ENCODE results near the gene GABBR1.

Gene GABBR1

DNA sequence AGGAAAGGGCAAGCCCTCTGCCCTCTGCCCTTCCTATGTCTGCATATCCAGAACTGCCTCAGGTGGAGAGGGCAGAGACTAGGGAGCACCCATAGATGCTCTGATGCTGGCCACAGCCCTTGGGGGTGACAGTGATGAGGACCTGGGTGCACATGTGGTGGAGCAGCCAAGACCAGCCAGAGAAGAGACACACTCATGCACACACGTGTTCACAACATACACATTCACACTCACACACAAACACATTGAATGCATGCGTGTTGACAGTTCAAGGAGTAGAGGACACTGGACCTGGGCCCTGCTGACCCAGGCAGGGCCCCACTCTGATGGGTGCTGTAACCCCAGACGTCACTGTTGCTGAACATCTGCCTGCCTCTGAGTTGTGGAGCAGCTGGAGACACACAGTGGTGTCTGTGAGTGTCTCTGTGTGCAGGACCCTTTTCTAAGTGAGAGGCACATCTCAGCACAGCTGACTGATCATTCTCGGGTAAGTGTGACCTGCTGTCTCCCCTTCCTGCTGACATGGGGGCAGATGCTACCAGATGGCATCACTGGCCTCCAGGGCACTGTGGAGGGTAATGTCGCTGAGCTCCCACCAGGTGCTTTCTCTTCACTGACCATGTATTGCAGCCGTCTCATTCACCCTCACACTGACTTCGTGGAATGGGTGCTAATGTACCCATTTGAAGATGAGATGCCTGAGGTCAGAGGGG, 115.1 kb downstream of the GABBR1 start:
- no peak for DNase-seq
- Mint-ChIP-seq H3K9me3 (no peaks in the 10 kb centered on the region), H3K4me3 (no peak overlapping the region), H3K4me1 (ENCODE audit: low read depth in 2 of 2) (peaks cover 7% of the 10 kb centered on the region in 2 donors), H3K36me3 (ENCODE audit: insufficient read depth) (no peaks in the 10 kb centered on the region), H3K27ac (no peak overlapping the region), H3K27me3 (peaks cover 22 to 34% of the 10 kb centered on the region in 2 donors)
- no peak for ATAC-seq (replicated peaks)

DNA sequence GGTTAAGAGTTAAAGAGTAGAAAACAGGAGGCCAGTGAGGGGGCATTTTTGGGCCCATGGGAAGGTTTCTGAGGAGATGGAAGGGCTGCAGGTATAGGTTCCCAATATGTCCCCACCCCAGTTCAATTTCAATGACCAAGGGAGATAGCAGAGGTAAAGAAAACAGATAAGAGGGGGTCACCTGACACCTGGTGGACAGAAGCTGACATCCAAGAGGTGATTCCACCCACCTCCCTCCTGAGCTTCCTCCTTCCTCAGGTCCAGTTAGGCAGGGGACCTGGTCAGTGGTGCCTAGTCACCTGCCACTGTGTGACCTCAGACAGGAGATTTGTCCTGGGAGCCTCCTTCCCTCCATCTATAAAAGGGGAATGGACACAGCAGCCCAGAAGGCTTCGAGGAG, 115.7 kb downstream of the GABBR1 start:
- Mint-ChIP-seq H3K27me3 (peaks cover 22 to 30% of the 10 kb centered on the region in 2 donors), H3K9me3 (no peaks in the 10 kb centered on the region)

DNA sequence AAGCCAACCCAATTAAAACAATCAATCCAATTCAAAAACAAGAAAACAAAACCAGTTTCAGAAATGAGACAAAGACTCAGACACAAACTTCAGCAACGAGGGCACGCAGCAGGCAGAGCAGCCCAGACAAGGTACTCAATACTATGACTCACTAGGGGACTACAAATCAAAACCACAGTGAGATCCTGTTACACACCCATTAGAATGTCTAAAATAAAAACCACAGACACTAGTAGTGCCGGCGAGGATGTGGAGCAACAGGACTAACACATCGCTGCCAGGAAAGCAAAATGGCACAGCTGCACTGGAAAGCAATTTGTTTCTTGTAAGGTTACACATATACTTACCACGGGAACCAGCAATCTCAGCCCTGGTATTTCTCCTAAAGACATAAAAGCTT, 116.9 kb downstream of the GABBR1 start:
- peak; percentile 99 for ATAC-seq (replicated peaks)
- Mint-ChIP-seq H3K9me3 (no peaks in the 10 kb centered on the region), H3K4me1 (ENCODE audit: low read depth in 2 of 2) (peaks cover 7% of the 10 kb centered on the region in 2 donors), H3K36me3 (ENCODE audit: insufficient read depth) (no peaks in the 10 kb centered on the region), H3K27ac (peak overlapping the region in 1 of 2 donors; percentile 15), H3K27me3 (peaks cover 20 to 27% of the 10 kb centered on the region in 2 donors), H3K4me3 (no peak overlapping the region)
- DNase-seq, result peak; percentile 9 to 20 (median 12)

More for the DNA sequence above, 115.7 kb downstream of the GABBR1 start:
- Mint-ChIP-seq H3K27ac (peak overlapping the region in 1 of 2 donors; percentile 47), H3K36me3 (ENCODE audit: insufficient read depth) (no peaks in the 10 kb centered on the region), H3K4me3 (no peak overlapping the region), H3K4me1 (ENCODE audit: low read depth in 2 of 2) (peaks cover 7% of the 10 kb centered on the region in 2 donors)
- no peak for DNase-seq
- no peak for ATAC-seq (replicated peaks)

DNA sequence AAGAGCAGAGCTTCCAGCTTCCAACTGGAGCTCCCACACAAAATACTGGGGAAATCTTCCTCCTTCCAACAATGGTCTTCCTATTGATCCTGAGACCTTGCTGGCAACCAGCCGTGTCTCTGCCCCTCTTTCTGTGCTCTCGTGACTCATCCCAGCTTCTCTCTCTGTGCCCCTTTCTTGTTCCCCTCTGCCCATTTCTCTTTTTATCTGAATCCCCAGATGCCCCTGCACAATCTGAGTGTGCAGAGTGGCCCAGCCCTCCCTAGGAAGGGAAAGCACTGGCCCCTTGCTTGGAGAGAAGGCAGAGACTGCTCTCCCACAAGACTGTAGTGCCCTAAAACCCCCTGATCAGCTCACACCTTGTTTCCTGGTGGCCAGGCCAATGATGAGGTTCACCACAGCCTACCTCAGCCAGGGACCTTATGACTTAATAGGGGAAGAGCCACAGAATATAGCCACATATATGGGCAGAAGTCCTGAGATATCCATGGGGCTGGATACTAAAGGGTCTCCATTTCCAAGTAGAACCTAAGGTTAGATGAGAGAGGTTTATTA, 122.2 kb downstream of the GABBR1 start:
- H3K27ac Mint-ChIP-seq, result no peak overlapping the region
- no peak overlapping the region for H3K4me3 Mint-ChIP-seq
- H3K4me1 Mint-ChIP-seq (ENCODE audit: low read depth in 2 of 2), result peaks cover 1 to 2% of the 10 kb centered on the region in 2 donors
- ATAC-seq (replicated peaks), result no peak
- H3K9me3 Mint-ChIP-seq, result no peaks in the 10 kb centered on the region
- no peaks in the 10 kb centered on the region for H3K36me3 Mint-ChIP-seq (ENCODE audit: insufficient read depth)
- peaks cover 35 to 51% of the 10 kb centered on the region in 2 donors for H3K27me3 Mint-ChIP-seq
- DNase-seq, result no peak

DNA sequence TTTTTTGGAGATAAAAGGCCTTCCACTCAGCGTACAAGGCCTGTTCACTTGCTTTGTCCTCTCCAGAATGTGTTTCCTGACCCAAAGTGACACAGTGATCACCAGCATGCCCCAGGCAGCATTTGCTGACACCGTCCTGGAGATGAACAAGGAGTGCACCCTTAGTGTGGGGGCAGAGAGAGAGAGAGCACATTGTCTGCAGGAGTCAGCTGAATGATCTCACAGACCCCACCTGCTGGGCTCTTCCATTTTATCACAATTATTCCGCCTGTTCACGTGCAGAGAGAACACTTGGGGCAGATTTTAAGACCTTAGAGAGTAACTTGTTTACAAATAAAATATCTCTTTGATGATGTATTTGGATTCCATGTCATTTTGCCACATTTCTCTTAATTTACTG, 122.8 kb downstream of the GABBR1 start:
- no peaks in the 10 kb centered on the region for H3K36me3 Mint-ChIP-seq (ENCODE audit: insufficient read depth)
- no peaks in the 10 kb centered on the region for H3K9me3 Mint-ChIP-seq
- no peak overlapping the region for H3K4me3 Mint-ChIP-seq
- no peak overlapping the region for H3K27ac Mint-ChIP-seq
- peaks cover 0 to 1% of the 10 kb centered on the region in 2 donors for H3K4me1 Mint-ChIP-seq (ENCODE audit: low read depth in 2 of 2)
- ATAC-seq (replicated peaks) (no peak), DNase-seq (no peak)
- H3K27me3 Mint-ChIP-seq, result peaks cover 35 to 58% of the 10 kb centered on the region in 2 donors

Data from effector memory CD8-positive, alpha-beta T cell (primary cell).